GM20431 (cell line): Measurements from ENCODE around the gene GRIN2A.

ENCODE experiments used
- in situ Hi-C: fragments of 300-500 bp; cut with MseI, MboI; formaldehyde crosslinking; loops from one replicate; pipeline ENCODE4 v1.15.0; 2020; ENCODE audit warnings: low sequenced_read_pairs; ENCODE audit not compliant: unreplicated experiment

Gene GRIN2A

DNA sequence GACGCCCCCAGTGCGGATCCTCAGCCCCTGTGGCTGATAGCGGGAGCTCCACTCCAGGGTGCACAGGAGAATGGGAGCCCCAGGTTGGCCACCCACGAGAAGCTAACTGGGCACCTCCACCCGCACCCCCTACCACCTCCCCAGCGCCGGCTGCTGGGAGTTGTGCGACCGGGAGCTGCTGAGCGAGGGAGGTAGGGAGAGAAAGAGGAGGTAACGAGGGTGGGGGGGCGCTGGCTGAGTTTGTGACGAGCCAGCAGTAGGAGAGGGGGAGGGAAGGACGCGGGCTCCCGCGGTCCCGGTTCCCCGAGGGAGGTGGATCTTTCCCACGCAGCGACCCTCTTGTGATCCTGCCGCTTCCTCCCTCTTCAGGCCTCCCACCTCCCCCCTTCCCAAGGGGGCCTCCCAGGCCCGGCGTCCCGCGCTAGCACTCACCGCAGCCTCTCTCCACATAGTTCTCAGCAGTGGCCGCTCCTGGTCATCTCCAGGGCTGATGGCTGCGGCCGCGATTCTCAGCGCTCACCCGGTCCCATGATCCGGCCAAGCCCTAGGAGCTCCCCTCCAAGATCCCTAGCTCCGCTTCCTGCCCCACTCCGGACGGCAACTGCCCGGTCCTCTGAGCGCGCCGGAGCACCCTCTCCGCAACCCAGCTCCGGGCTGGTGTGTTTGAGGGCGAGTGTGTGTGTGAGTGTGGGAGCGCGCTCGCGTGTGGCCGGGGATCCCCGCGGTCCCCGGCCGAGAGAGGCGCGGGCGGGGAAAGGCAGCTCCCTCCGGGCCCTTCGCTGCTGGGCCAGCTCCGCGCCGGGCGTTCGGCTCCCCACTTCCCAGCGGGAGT lies at the start of gene GRIN2A:
Gene GRIN2A, minus strand, starts transcription at position 207 of the 832 bp plus-strand sequence. CDS start 2,017 bp downstream, outside the sequence.
- in situ Hi-C loops: loop anchor here (25.0 kb wide), 1 partner anchor 920 kb away; no protein-coding TSS in a partner anchor

DNA sequence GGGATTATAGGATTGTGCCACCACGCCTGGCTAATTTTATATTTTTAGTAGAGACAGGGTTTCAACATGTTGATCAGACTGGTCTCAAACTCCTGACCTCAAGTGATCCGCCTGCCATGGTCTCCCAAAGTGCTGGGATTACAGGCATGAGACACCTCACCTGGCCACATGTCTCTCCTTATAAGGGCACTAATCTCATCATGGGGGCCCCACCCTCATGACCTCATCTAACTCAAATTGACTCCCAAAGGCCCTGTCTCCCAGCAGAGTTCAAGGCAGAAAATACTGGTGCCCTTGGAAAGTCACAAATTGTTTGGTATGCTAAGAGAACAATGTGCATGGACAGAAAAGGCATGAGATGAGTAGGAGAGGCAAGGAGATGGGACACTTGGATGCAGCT lies 49.3 kb upstream of the GRIN2A start:
- in situ Hi-C loops: no loop called here

DNA sequence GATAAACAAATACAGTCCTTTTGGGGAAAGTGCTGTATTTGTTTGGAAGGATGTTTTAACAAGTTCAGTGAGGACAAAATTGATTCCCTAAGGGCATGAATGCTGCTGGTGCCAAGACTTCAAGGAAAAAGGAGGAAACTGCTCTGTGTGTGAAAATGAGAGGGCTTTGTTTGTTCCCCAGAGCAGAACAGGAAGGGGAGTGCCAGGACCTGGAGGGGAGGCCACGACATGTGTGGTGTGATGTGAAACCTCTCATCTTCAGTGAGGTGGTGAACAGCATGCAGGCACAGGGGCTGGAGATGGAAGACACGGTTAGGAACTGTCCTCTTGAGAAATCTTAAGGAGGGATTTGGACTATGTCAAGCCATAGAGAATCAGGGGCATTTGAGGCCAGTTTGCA lies 46.6 kb upstream of the GRIN2A start:
- in situ Hi-C loops: no loop called here

DNA sequence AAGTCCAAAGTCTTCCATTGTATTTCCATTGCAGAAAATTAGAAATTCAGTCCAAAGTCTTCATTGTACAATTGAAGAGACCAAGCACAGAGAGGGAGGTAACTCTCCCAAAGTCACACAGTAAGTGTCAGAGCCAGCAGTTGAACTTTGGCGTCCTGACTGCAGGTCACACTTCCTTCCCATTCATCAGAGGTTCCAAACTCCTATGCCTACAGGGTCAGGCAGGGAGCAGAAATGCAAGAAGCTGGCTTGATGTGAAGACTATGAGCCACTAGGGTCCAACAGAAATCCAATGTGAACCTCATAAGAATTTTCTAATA lies 44.7 kb upstream of the GRIN2A start:
- in situ Hi-C loops: no loop called here

DNA sequence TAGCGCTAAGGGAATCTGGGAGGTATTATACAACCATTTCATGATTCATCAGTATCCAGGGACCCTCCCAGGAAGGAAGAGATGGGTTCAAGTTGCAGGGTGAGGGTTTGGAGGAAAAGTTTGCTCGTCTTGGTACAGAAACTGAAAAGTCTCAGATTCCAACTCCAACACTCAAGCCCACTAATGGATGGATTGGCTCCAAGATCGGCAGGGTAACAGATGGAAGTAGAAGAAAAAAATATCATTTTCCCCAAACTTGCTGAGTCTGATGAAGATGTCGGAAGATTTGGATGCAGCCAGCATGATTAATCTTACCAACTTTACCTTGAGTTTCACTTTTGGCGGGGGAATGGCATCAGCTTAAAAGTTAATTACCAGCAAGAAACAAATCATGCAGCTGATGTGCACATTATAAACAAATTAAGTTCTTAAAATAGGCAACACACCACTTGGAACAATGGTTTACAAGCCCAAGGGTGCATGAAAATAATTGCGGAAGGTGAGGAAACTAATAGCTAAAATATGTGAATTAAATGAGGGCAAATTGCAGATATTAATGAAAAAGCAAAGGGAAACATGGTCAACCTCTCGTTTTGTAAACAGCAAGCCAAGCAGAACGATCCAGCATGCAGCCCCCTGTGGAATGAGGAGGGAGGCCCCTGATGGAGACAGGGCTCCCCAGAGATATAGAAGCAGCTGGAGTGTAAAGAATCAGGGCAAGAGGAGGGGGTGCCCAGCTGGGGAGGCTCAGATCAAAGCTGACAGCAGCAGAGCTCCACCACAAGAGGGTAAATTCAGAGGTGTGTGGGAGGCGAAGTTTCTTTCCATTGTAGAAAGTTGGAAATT lies 44.1 kb upstream of the GRIN2A start:
- in situ Hi-C loops: no loop called here

DNA sequence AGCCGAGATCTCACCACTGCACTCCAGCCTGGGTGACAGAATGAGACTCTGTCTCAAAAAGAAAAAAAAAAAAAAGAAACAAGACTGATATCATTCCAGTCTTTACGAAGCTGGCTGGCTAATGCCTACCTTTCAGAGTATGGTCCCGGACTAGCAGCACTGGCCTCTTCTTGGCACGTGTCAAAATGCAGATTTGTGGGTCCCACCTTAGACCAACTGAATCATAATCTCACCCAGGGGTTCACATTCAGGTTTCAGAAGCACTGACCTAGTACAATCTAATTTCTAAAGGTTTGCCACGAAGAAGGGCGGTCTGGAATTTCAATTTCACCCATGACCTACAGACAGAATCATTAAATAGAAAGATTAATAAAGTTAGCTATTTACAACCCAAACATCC lies 43.4 kb upstream of the GRIN2A start:
- in situ Hi-C loops: no loop called here

DNA sequence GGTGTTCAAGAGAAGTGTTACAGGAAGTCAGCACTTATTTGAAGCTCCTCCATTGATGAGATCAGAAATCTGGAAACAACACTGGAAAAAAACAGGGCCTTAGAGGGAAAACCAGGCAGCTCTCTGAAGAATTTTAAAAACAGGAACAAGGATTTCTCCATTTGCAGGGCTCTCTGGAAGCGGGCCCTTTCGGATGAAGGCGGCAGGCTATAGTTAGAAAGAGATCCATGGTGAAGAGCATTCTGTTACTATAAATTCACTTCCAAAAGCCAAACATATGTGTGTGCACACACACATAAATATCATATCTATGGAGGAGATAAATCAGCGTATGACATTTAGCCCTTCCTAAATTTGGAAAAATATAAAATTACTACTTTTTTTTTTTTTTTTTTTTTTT lies 42.6 kb upstream of the GRIN2A start:
- in situ Hi-C loops: no loop called here

DNA sequence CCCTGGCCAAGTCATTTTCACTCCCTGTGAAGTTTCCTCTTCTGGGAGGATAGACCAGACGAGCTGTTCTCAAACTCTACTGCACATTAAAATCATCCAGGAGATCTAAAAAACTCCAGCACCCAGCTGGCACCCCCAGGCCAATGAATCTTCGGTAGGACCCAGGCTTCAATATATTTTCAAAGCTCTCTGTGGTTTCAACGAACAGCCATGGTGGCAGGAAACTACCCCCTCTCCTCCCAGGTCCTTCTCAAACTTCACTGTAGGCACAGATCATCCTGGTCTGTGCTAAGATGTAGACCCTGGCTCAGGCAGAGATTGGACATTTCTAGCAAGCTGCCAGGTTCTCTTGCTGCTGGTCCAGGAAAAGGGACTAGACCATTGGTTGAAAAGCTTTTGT lies 38.7 kb upstream of the GRIN2A start:
- in situ Hi-C loops: no loop called here

DNA sequence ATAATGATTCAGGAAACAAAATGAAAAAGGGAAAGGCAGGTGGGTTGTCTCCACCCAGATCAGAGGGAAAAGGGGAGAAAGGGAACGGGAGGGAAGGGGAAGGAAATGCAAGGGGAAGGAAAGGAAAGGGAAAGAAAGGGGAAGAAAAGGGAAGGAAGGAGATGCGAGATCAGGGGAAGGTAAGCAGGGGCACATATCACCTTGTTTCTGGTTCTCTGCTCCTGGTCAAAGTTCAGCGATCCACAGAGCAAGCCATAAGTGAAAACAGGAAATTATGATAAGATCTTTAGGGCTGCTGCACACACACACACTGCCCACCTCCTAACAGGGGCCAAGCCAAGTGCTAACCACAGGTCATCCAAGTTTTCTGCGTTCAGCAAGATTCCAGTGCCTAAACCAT lies 37.5 kb upstream of the GRIN2A start:
- in situ Hi-C loops: no loop called here

DNA sequence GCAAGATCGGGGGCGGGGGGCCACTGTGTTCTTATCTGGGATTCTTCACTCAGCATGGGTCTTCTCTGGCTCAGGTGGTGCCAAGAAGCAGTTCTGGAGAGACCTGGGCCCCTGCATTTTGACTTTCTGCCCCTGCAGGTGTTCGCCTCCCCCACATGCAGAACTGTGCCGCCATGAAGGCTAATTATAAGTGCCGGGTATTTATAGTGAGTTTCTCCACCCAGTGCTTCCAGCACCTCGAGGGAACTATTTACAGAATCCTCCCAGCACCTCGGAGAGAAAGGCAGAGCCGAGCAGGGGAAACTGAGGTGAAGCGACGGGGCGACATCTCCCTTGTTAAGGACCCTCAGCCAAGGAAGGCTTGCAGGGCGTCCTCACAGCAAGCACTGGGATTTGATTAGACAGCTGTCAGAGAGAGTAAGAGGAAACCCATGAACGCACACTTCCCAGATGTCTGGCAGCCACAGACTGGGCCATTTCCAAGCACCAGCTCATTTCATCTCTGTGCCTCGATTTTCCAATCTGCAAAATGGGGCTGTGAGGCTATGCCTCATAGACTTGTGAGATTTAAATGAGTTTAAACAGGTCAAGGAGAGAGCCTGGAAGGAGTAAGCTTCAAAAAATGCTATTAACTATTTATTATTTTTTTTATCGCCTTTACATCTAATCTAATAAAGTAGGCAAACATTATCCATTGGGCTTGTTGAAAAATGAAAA lies 36.4 kb upstream of the GRIN2A start:
- in situ Hi-C loops: no loop called here

DNA sequence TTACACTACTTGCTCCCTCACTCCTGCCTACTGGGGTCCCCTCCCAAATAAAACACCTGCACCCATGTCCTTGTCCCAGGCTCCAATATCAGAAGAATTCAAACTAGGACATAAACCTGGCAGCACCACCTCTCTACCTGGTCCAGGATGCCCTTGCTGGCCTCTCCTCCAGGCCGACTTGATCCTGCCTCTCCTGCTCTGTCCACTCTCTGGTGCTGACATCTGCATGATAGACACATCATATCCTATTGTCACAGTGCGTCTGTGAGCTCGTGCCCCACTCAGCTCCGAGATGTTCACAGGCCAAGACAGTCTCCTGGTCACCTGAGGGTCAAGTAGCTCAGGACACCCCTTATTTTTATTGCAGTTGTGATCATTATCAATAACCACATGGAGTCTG lies 31.5 kb upstream of the GRIN2A start:
- in situ Hi-C loops: no loop called here

DNA sequence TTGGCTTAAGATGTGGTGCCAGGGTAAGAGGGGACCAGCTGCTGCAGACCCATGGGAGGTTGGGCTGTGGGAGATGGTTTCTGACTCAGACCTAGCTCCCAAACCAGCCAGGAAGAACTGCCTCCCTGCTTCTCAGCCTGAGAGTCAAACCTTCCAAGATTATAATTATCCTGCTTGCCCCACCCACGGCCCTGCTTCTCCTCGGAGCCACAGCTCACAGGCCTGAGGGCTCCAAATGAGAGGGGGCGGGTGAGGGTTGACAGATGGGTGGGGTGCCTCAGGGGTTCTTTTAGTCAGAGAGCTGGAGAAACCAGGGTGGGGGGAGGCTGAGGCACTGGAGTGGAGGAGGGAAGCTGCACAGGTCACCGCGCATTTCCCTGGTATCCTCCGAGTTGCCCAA lies 28.7 kb upstream of the GRIN2A start:
- in situ Hi-C loops: no loop called here

DNA sequence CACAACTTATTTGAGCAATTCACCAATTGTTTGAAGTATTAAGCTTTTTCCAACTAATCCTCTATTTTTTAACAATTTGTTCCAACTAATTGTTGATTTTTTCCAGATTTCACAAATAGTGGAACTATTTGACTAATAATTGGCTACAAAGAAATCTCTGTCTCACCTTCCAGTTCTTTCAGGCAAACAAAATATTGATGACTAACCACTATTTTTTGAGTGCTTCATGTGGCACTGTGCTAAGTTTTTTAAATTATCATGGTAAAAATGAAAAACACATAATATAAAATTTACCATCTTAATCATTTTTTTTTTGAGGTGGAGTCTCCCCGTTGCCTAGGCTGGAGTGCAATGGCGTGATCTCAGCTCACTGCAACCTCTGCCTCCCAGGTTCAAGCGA lies 24.6 kb upstream of the GRIN2A start:
- in situ Hi-C loops: no loop called here

DNA sequence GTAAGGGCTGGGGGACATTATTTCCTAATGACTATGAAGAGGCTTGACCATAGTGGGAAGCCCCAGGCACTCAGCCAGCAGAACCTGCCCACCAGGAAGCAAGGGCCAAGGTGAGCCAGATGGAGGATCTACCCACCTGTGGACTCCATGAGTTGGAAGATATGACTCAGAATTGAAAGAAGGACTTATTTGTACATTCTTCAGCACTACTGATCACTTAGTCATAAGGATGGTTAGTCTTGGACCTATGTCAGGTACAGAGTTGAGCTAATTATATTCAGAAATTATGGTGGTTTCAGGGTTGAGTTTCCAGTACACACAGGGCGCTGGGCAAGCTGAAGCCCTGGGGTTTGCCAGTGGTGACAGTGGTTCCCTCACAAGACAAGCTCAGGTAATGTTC lies 24.0 kb upstream of the GRIN2A start:
- in situ Hi-C loops: no loop called here

DNA sequence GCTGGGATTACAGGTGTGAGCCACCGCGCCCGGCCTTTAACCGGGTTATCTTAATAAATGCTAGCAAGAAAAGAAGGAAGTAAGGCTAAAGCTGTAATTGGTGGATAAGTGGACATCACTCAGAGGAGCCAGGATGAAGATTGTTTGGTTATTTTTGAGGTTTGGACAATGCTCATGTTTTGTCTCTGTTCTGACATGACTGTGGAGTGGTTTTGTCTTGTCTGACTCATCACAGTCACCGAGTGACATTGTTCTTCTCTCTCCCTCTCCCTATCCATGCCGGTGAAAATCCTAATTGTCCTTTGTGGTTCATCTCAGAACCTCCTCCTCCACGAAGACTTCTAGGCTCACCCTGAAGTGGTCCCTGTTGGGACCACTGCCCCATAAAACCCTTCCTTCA lies 23.5 kb upstream of the GRIN2A start:
- in situ Hi-C loops: no loop called here

DNA sequence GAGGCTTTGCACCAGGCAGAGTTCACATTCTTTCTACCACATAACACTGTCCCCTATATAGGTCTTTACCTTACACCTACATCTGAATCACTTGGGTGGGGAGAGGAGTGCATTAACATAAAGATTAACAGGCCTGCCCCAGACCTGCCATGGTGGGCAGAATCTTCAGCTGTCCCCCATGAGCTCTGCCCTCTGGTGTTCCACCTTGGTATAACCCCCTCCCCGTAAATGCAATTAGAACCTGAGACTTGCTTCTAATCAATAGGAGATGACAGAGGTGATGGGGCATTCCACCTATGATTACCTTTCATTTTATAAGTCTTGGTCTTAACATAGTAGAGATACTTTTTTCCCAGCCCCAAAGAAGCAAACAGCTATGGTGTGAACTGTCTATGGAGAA lies 20.4 kb upstream of the GRIN2A start:
- in situ Hi-C loops: no loop called here

DNA sequence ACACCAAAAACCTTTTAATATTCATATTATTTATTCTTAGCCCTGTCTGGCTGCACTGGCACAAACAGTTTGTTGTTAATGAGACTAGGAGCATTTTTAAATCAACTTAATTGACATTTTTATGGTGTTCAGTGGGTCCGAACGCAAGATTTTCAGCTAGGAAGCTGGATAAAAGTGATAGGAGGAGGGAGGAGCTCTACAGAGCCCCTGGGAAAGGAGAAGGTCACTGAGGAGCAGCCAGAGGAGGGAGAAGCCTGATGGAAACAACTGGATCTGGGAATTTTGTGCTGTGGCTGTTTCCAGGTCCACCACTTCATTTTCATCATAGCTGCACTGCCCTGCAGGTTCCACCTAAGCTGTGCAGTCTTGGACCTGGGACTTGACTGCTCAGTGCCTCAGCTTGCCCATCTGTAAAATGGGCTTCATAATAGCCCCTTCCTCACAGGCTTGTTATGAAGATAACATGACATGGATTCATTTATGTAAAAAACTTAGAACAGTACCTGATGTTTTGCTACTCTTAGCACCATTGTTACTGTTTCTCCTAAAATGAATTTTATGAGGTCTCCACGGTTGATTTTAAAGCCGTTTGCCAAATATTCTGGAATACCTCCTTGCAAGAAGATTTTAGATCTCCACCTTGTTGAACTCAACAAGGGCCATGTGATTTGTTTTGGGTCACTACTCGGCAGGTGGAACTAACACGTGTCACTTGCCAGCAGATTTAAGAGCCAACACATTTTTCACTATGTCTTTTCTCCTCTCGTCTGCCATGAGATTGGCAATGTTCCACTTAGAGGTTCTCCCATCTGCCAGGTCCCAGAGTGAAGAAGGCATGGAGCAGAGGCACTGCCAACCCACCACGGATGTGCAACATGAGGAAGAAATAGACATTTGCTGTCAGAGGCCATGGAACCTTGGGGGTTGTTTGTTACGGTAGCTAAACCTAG lies 18.7 kb upstream of the GRIN2A start:
- in situ Hi-C loops: no loop called here

DNA sequence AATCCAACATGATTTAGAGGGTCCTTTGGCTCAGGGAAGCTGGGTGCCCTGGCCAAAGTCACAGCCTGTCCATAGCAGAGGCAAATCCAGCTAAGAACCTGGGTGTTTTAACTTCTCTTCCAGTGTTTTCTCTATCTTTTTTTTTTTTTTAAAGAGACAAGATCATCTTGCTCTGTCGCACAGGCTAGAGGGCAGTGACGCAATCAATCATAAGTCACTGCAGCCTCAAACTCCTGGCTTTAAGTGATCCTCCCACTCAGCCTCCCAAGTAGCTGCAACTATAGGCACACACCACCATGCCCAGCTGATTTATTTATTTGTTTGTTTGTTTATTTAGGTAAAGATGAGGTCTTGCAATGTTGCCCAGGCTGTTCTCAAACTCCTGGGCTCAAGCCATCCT lies 14.8 kb upstream of the GRIN2A start:
- in situ Hi-C loops: loop anchor here (25.0 kb wide), 1 partner anchor 935 kb away; no protein-coding TSS in a partner anchor

DNA sequence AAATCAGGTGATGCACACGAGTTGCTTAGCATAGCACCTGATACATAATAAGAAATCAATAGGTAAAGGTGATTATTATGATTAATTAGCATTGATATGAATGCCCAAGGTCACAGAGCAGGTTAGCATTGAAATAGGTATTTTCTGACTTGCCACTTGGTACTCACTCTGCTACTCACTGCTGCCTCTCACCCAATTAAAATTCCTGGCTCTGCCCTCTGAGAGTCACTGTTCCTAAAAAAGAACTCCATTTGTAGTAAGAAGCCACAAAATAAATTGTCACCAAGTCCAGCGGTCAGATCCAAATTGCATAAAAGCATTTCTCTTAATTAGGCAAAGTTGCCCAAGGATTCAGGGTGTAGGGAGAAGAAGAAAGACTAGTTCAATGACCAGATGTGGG lies 8.9 kb upstream of the GRIN2A start:
- in situ Hi-C loops: loop anchor here (25.0 kb wide), 1 partner anchor 929 kb away; no protein-coding TSS in a partner anchor
